Measurements from ENCODE around the gene STIMATE. TPM values are rescaled to one million over a fixed set of nuclear protein-coding genes. Genes with fewer than 3 reads are reported as not detected.

STIMATE gene
- total and polyA plus RNA-seq, 9 of the 15 experiments (the other 6 are each of a cell fraction or from before 2014, with no cell fraction given): 0.14 to 7.7 (median 4.9) TPM

DNA sequence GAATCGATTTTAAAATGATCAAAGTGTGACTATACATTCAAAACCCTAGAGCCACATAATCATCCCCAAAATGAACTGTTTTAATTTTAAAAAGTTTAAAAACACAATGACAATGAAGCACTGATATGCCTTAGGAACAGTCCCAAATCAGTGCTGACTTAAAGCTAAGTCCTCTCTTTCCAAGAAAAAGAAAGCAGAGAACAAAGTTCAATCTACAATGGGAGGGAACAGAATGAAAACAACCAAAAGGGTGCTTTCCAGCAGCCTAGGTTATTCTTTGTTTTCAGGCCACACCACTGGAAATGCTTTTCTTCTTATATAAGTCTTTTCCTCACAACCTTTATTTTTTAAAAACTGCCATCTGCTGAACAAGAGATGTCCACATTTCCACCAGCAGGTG, 7.2 kb upstream of the STIMATE start:
- no peak for TF ChIP-seq TCF7L2 (IDR thresholded peaks at IDR 0.05; ENCODE audit: low read depth, low read length)
- no peak for TF ChIP-seq NFIC (IDR thresholded peaks at IDR 0.05)
- peaks cover 4% of the 10 kb centered on the region; the same call in 1 of the 3 replicates for H3K36me3 ChIP-seq (ENCODE audit: control insufficient read depth, insufficient read depth, low read length)
- H4K20me1 ChIP-seq (replicated peaks; ENCODE audit: control insufficient read depth, insufficient read depth, low read length): no peaks in the 10 kb centered on the region
- ATAC-seq: no peak
- no peak overlapping the region for H2AFZ ChIP-seq (ENCODE audit: low read depth, low read length)
- no peak for FAIRE-seq
- DNase-seq (ENCODE audit: extremely low read depth in 1 of 4, low spot score in 3 of 4): no peak
- ChIA-PET POLR2A (no interaction called here), CTCF (ENCODE audit: low intra/inter-chr PET ratio) (no interaction called here)
- intact Hi-C loops (cut with micrococcal nuclease) (no loop called here), in situ Hi-C loops (cut with MboI) (no loop called here)
- no peaks in the 10 kb centered on the region for H3K27me3 ChIP-seq (ENCODE audit: control insufficient read depth in 2 of 2, insufficient read depth in 2 of 2, low read length in 2 of 2)
- no peaks in the 10 kb centered on the region for H3K9me3 ChIP-seq (replicated peaks; ENCODE audit: control insufficient read depth, insufficient read depth, low read depth, low read length)
- no TSS peak for BruUV-seq (replicated peaks)
- 42% methylated on average over 1 of the region's 1 CpG for WGBS (ENCODE audit: insufficient coverage, low coverage, missing lambda C conversion rate)
- no peak overlapping the region for H3K9ac ChIP-seq (ENCODE audit: insufficient read depth in 1 of 2, low read depth in 2 of 2, low read length in 2 of 2)
- no peaks in the 10 kb centered on the region for H3K4me1 ChIP-seq (replicated peaks in 1 of 2; ENCODE audit: control insufficient read depth in 2 of 2, insufficient read depth in 2 of 2, low read length in 2 of 2)
- H3K9me1 ChIP-seq (ENCODE audit: control insufficient read depth, insufficient read depth, low read length): no peaks in the 10 kb centered on the region
- H3K4me3 ChIP-seq: no peak overlapping the region
- no peak overlapping the region for H3K4me2 ChIP-seq (ENCODE audit: insufficient read depth, low read length)
- no peaks in the 10 kb centered on the region for H3K79me2 ChIP-seq (ENCODE audit: control insufficient read depth, insufficient read depth, low read length)
- no peak overlapping the region for H3K27ac ChIP-seq (ENCODE audit: extremely low read depth, low read depth, low read length)

DNA sequence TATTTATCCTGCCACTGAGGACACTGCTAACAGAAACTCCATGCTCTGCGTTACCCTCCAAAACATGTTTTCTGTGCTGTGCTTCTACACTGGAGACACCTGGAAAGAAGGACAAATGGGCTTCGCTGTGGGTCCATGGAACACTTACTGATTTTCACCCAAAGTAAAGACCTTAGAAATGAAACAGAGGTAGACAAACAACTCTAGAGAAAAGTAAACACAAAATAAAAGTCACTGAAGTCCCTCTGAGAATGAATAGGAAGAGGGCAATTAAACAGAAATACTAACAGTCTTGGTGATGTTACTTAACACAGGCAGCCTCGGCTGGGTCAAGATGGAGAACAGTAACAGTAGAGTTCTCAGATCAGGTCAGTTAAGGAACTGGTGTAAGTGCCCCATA, 6.7 kb upstream of the STIMATE start:
- H2AFZ ChIP-seq (ENCODE audit: low read depth, low read length): no peak overlapping the region
- H3K4me2 ChIP-seq (ENCODE audit: insufficient read depth, low read length): no peak overlapping the region
- H3K9ac ChIP-seq (ENCODE audit: insufficient read depth in 1 of 2, low read depth in 2 of 2, low read length in 2 of 2): no peak overlapping the region
- TF ChIP-seq HSF4 (CRISPR knock-in tag; IDR thresholded peaks at IDR 0.05; ENCODE audit: borderline replicate concordance) (no peak), KLF6 (CRISPR knock-in tag; IDR thresholded peaks at IDR 0.05; ENCODE audit: borderline replicate concordance) (no peak), SMARCA5 (IDR thresholded peaks at IDR 0.05) (no peak), BCOR (IDR thresholded peaks at IDR 0.05) (no peak), BRD9 (IDR thresholded peaks at IDR 0.05; ENCODE audit: low read depth, partially characterized antibody) (no peak)
- TF ChIP-seq, protein P1, sequence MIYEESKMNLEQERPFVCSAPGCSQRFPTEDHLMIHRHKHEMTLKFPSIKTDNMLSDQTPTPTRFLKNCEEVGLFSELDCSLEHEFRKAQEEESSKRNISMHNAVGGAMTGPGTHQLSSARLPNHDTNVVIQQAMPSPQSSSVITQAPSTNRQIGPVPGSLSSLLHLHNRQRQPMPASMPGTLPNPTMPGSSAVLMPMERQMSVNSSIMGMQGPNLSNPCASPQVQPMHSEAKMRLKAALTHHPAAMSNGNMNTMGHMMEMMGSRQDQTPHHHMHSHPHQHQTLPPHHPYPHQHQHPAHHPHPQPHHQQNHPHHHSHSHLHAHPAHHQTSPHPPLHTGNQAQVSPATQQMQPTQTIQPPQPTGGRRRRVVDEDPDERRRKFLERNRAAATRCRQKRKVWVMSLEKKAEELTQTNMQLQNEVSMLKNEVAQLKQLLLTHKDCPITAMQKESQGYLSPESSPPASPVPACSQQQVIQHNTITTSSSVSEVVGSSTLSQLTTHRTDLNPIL (CRISPR knock-in tag; IDR thresholded peaks at IDR 0.05): no peak
- TF ChIP-seq, protein P2, sequence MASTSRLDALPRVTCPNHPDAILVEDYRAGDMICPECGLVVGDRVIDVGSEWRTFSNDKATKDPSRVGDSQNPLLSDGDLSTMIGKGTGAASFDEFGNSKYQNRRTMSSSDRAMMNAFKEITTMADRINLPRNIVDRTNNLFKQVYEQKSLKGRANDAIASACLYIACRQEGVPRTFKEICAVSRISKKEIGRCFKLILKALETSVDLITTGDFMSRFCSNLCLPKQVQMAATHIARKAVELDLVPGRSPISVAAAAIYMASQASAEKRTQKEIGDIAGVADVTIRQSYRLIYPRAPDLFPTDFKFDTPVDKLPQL (IDR thresholded peaks at IDR 0.05; ENCODE audit: extremely low read depth, insufficient read length): no peak
- TF ChIP-seq, protein P3, sequence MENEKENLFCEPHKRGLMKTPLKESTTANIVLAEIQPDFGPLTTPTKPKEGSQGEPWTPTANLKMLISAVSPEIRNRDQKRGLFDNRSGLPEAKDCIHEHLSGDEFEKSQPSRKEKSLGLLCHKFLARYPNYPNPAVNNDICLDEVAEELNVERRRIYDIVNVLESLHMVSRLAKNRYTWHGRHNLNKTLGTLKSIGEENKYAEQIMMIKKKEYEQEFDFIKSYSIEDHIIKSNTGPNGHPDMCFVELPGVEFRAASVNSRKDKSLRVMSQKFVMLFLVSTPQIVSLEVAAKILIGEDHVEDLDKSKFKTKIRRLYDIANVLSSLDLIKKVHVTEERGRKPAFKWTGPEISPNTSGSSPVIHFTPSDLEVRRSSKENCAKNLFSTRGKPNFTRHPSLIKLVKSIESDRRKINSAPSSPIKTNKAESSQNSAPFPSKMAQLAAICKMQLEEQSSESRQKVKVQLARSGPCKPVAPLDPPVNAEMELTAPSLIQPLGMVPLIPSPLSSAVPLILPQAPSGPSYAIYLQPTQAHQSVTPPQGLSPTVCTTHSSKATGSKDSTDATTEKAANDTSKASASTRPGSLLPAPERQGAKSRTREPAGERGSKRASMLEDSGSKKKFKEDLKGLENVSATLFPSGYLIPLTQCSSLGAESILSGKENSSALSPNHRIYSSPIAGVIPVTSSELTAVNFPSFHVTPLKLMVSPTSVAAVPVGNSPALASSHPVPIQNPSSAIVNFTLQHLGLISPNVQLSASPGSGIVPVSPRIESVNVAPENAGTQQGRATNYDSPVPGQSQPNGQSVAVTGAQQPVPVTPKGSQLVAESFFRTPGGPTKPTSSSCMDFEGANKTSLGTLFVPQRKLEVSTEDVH (IDR thresholded peaks at IDR 0.05; ENCODE audit: low read depth, partially characterized antibody): no peak
- ChIA-PET CTCF (ENCODE audit: low intra/inter-chr PET ratio) (no interaction called here), POLR2A (interaction anchor here (1.2 kb wide), 1 partner anchor 8 kb away, joined by 6 read pairs; no protein-coding TSS in a partner anchor)
- no peaks in the 10 kb centered on the region for H3K9me3 ChIP-seq (replicated peaks; ENCODE audit: control insufficient read depth, insufficient read depth, low read depth, low read length)
- H4K20me1 ChIP-seq (replicated peaks; ENCODE audit: control insufficient read depth, insufficient read depth, low read length): no peaks in the 10 kb centered on the region
- in situ Hi-C loops (cut with MboI) (no loop called here), intact Hi-C loops (cut with micrococcal nuclease) (no loop called here)
- no peaks in the 10 kb centered on the region for H3K4me1 ChIP-seq (replicated peaks in 1 of 2; ENCODE audit: control insufficient read depth in 2 of 2, insufficient read depth in 2 of 2, low read length in 2 of 2)
- no peaks in the 10 kb centered on the region for H3K9me1 ChIP-seq (ENCODE audit: control insufficient read depth, insufficient read depth, low read length)
- no peak for DNase-seq (ENCODE audit: extremely low read depth in 1 of 4, low spot score in 3 of 4)
- H3K79me2 ChIP-seq (ENCODE audit: control insufficient read depth, insufficient read depth, low read length): no peaks in the 10 kb centered on the region
- WGBS (ENCODE audit: insufficient coverage, low coverage, missing lambda C conversion rate): 75% methylated on average over 3 of the region's 3 CpGs
- no peaks in the 10 kb centered on the region for H3K27me3 ChIP-seq (ENCODE audit: control insufficient read depth in 2 of 2, insufficient read depth in 2 of 2, low read length in 2 of 2)
- no peak for ATAC-seq
- FAIRE-seq: no peak
- H3K36me3 ChIP-seq (ENCODE audit: control insufficient read depth, insufficient read depth, low read length): peaks cover 4% of the 10 kb centered on the region; the same call in 1 of the 3 replicates
- no peak overlapping the region for H3K4me3 ChIP-seq
- H3K27ac ChIP-seq (ENCODE audit: extremely low read depth, low read depth, low read length): no peak overlapping the region
- BruUV-seq (replicated peaks): no TSS peak

Measured in K562 (cell line).